Coronary artery (tissue), 2 donors: ENCODE measurements around the gene PTPN14.

ENCODE experiments used
- DNase-seq: peaks from one replicate; pipeline ENCODE4 v3.0.0-alpha.2; 2017; ENCODE audit warnings: low spot score
- H3K27ac ChIP-seq, 2 donors: fragments of 200-600 bp; sonication (generic); one replicate each; pipeline ENCODE4 v1.5.1; 2016 to 2019
- H3K4me3 ChIP-seq: fragments of 200-600 bp; sonication (generic); 2 replicates; pipeline ENCODE4 v1.5.1; 2016; ENCODE audit warnings: mild to moderate bottlenecking, moderate library complexity
- TF ChIP-seq, protein P1 (sequence below): fragments of 200-600 bp; sonication (generic); IDR thresholded peaks from one replicate; pipeline ENCODE4 v1.5.1; 2019; ENCODE audit warnings: antibody characterized with exemption

Gene PTPN14

DNA sequence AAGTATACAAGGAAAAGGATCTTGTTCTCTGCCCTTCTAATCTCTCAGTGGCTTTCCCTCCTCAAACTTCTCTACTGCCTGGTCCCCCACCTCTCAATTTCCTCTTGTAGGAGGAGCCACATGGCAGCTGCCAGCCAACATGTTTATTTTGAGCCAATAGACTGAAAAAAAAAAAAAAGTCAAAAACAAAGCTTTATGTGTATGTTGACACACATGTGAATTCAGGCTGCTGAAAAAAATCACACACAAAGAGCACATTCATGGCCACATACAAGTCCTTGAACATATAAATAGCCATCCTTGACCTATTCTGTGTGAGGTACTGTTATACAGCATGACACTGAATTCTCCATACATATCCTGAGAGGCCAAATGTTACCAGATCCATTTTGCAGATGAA lies 3.7 kb downstream of the PTPN14 start:
- H3K27ac ChIP-seq = no peak overlapping the region
- no peak for DNase-seq
- H3K4me3 ChIP-seq = no peak overlapping the region
- TF ChIP-seq, protein P1, sequence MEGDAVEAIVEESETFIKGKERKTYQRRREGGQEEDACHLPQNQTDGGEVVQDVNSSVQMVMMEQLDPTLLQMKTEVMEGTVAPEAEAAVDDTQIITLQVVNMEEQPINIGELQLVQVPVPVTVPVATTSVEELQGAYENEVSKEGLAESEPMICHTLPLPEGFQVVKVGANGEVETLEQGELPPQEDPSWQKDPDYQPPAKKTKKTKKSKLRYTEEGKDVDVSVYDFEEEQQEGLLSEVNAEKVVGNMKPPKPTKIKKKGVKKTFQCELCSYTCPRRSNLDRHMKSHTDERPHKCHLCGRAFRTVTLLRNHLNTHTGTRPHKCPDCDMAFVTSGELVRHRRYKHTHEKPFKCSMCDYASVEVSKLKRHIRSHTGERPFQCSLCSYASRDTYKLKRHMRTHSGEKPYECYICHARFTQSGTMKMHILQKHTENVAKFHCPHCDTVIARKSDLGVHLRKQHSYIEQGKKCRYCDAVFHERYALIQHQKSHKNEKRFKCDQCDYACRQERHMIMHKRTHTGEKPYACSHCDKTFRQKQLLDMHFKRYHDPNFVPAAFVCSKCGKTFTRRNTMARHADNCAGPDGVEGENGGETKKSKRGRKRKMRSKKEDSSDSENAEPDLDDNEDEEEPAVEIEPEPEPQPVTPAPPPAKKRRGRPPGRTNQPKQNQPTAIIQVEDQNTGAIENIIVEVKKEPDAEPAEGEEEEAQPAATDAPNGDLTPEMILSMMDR = no peak

DNA sequence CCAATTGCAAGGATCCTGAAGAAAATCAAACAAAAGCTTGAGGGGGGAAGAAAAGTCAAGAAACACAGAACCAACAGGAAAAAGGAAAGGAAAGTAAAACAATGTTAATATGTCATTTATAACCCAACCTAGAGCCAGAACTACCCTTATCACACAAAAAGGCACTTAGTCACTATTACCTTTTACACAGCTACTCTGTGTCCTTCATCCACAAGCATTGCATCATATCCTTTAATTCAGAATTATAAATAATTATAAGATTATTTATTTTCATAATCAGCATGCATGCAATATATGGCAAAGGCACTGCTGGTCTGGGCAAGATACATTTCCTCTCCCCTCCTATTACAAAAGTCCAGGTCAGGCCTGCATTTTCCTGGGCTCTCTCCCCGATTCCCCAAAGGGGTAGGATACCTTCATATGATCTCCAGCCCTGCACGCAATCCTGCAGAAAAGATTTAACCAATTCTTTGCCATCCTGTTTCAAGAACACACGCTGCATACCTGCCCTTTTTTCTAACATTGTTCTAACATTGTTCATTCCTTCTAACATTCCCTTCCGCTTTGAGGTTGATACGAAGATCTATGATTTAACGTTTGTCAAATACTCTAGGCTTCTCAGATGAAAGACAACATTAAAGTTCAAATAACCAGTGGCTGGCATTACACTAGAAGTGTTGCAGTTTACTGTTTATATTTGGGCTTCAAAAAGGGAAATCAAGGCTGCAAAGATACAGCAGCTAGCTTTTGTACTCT lies 4.3 kb downstream of the PTPN14 start:
- peak overlapping the region; percentile 5 for H3K4me3 ChIP-seq
- TF ChIP-seq, protein P1 = no peak
- H3K27ac ChIP-seq = no peak overlapping the region
- DNase-seq = no peak

DNA sequence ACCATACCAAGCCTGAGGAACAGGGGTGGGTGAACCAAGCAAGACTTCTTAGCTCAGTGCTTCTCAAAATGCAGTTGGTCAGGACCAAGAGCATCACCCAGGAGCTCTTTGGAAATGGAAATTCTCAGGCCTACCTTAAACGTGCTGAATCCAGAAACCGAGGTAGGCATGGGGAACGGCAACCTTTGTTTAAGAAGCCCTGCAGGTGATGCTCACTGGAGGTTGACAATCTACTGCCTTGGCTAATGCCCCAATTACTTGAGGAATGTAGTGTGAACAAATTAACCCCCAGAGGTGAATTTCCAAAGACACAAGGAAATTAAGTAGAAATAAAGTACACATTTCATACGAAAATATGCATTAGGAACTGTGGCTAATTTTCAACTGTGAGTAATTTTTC lies 5.3 kb downstream of the PTPN14 start:
- no peak overlapping the region for H3K27ac ChIP-seq
- TF ChIP-seq, protein P1 = no peak
- no peak for DNase-seq

DNA sequence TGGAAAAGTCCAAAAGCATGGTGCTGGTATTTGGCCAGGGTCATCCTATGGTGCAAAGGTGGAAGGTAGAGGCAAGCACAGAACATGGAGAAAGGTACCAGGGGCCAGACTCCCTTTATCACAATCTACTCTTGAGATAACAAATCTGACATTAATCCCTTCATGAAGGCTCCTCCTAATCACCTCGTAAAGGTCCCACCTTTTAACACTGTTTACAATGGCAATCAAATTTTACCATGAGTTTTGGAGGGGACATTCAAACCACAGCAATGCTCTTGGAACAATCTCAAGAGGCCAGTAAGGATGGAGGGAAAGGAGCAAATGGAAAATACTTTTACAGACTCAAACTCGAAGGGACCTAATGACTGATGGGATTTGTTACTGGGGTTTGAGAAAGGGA lies 6.1 kb downstream of the PTPN14 start:
- Histone ChIP-seq H3K27ac (no peak overlapping the region), H3K4me3 (no peak overlapping the region)
- TF ChIP-seq, protein P1 = no peak
- DNase-seq = no peak

More for the DNA sequence above, 5.3 kb downstream of the PTPN14 start:
- no peak overlapping the region for H3K4me3 ChIP-seq

DNA sequence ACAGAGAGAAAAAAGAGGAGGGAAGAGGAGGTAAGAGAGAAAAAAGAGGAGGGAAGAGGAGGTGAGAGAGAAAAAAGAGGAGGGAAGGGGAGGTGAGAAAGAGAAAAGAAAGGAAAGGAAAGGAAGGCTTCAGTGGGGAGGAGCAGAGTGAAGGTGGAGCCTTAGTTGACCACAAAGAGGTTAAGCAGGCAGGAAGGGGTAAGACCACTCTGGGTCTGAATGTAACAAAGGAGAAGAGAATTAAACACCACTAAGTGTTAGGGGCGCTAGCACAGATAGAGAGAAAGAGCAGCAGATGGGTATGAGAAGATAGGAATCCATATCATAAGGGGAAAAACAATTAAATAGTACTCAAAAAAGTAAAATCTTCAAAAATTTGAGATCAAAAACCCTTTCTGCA lies 6.6 kb downstream of the PTPN14 start:
- Histone ChIP-seq H3K27ac (no peak overlapping the region), H3K4me3 (no peak overlapping the region)
- no peak for DNase-seq
- TF ChIP-seq, protein P1 = no peak

DNA sequence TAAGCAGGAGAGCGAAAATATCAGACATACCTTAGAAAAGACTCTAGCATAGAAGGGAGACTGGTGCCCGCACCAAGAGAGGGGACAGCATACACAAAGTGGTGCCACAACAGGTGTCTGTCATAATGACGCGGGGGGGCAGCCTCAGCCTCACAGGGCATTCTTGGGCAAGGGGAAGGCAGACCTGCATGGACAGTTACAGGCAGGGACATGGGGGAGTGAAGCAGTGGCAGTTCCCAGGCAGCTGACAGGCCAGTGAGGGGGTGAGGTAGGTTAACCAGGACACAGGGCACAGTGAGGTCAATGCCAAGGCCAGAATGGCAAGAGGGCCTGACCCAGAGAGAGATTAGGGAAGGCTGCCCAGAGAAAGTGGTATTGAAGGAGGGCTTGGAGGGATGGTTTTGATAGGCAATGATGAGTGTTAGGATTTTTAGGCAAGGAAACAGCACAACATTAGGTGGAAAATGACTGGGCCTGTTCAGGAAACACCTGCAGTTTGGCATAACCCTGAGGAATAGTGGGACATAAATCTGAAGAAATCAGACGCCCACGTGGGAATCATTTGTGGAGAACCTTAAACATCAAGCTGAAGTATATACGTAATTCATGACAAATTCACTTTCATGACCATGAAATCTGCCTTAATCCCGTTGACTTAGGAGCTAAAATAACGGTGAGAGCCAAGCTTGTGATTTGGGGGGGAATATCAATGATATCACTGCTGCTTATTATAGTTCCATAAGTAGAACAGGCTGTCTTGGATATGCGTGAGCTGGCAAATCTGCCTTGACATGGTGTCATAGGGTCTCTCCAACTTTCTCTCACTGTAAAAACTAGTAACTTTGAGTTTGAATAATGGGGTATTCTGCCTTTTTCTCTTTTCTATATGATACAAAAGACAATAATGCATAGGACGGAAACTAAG lies 8.9 kb downstream of the PTPN14 start:
- Histone ChIP-seq H3K4me3 (no peak overlapping the region), H3K27ac (no peak overlapping the region)
- DNase-seq = no peak
- TF ChIP-seq, protein P1 = no peak
